GM18505 (cell line): ENCODE measurements around the gene CYP20A1.
A peak's percentile ranks its signal among the peaks of the same experiment; 100 is the strongest.
"Not testable (repeated sequence)": the region's sequence is repeated elsewhere in the genome, so short reads cannot be mapped to it uniquely, and the experiment has no call there.

Source experiments
- ATAC-seq: cut with Tn5 transposase; IDR thresholded peaks from one replicate; pipeline ENCODE4 v1.9.1; 2021; ENCODE audit not compliant: unreplicated experiment
- POLR2A ChIP-seq: IDR thresholded peaks from 4 replicates; pipeline ENCODE4 v1.6.1; 2011; ENCODE audit warnings: borderline replicate concordance; ENCODE audit not compliant: insufficient read depth, insufficient read length; ENCODE audit errors: extremely low read depth

The CYP20A1 gene

GRCh38 chr2:203327582-203327900, 88.7 kb downstream of the CYP20A1 start:
- ATAC-seq, result no peak
- no peak for TF ChIP-seq POLR2A

- TF ChIP-seq POLR2A, result no peak
Measured at GRCh38 chr2:203327901-203328759, 89.3 kb downstream of the CYP20A1 start, which contains the start of gene ABI2. Gene ABI2, plus strand, starts transcription at chr2:203328394. Its CDS starts 121 bp downstream, at chr2:203328515.

DNA sequence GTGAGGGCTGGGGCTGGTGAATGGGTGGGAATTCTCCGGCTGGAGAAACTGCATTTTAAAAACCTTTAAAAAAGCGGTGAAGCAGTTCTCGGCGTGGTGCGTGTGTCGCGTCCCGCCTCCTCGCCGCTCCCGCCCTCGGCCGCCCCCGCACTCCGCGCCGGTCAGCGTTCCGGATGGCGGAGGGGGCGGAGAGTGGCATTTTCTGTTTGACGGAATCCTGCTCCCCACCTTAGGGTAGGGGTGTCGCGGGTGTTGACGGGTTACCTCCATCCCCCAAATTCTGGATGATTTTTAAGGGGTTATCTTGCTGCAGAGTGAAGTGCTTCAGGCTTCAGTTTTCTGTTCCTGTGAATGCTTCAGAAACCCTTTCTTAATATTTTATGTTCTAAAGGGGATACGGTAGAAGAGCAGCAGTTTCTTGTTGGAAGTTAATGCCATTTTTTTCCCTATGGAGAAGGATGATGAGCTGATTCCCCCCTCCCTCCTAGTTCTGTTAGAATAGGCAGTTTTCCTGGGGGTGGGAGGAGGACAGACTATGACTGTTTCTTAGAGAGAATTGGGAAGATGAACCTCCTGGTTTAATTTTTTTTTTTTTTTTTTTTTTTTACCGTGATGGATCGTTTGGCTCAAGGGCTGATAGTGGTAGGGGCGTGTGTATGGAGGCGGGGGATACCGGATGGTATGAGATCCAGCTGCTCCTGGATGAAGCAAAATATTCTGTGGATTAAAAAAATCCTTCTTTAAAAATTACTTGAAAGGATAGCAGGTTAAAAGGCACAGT, 90.1 kb downstream of the CYP20A1 start:
- no peak for TF ChIP-seq POLR2A

More at GRCh38 chr2:203327901-203328759, 89.3 kb downstream of the CYP20A1 start, which contains the start of gene ABI2:
- ATAC-seq, result peak; percentile 64

GRCh38 chr2:203330434-203330833, 91.6 kb downstream of the CYP20A1 start:
- ATAC-seq, result no peak
- TF ChIP-seq POLR2A, result no peak

More for the DNA sequence above, 90.1 kb downstream of the CYP20A1 start:
- peak; percentile 52 for ATAC-seq

DNA sequence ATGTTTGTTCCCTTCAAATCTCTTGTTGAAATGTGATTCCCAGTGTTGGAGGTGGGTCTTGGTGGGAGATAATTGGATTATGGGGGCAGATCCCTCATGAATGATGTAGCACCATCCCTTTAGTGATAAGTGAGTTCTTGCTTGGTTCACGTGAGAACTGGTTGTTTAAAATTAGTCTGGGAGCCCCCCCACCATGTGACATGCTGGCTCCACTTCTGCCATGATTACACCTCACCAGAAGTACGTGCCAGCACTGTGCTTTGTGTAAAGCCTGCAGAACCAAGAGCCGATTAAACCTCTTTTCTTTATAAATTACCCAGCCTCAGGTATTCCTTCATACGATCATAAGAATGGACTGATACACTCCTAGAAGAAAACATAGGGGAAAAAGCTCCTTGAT, 99.5 kb downstream of the CYP20A1 start:
- TF ChIP-seq POLR2A, result no peak
- no peak for ATAC-seq

GRCh38 chr2:203340791-203341487, 102.1 kb downstream of the CYP20A1 start:
- no peak for TF ChIP-seq POLR2A
- no peak for ATAC-seq

DNA sequence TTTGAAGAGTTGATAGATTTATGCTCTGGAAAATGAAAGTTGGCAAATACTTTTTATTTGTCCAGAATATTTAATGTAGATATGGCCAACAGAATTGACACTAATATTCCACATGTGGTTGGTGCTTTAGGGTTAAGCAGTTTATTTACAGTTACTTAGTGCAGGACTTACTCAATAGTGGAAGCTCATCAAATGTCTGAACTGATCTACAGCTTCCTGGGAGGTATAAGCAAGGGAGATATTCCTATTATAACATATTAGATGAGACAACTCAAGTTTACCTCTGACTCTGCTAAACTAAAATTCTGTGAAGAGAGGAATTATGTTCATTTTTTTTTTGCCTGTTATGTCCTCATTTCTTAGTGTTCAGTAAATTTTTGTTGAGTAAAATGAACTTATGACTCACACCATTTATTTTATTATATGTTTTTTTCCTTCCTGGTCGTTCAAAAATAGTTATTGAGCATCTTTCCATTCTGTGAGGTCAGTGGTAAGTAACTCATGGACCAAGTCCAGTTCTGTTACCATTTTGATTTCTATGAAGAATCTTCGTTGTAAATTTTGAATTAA, 103.0 kb downstream of the CYP20A1 start:
- TF ChIP-seq POLR2A, result no peak
- ATAC-seq, result no peak

- ATAC-seq, result not testable (repeated sequence)
Measured at GRCh38 chr2:203342374-203342773, 103.6 kb downstream of the CYP20A1 start.

DNA sequence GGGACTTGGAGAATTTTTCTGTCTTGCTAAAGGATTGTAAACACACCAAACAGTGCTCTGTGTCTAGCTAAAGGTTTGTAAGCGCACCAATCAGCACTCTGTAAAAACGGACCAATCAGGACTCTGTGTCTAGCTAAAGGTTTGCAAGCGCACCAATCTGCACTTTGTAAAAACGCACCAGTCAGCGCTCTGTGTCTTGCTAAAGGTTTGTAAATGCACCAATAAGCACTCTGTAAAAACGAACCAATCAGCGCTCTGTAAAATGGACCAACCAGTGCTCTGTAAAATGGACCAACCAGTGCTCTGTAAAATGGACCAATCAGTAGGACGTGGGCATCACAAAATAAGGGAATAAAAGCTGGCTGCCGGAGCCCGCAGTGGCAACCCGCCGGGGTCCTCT, 105.8 kb downstream of the CYP20A1 start:
- TF ChIP-seq POLR2A, result no peak
- ATAC-seq, result no peak

- no peak for ATAC-seq
- no peak for TF ChIP-seq POLR2A
Measured at GRCh38 chr2:203346612-203347011, 107.8 kb downstream of the CYP20A1 start.

DNA sequence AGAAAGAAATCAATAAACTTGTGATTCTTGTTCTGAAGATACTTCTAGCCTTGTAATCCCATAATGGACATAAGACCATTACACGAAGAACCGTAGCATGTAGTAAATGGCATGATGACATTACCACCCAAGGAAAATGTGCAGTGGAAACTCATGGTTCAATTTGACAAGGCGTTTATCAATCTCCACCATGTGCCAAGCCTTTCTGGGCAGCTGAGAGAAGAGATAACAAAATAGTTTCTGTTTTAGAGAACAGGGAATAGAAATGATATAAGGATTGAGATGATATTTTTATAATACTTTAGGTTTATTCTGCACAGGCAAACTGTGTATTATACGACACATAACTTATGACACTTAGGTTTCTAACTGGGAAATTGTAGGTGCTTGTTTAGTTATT, 108.6 kb downstream of the CYP20A1 start:
- TF ChIP-seq POLR2A, result no peak
- ATAC-seq, result no peak

GRCh38 chr2:203352604-203353255, 113.9 kb downstream of the CYP20A1 start:
- TF ChIP-seq POLR2A, result no peak
- ATAC-seq, result no peak

DNA sequence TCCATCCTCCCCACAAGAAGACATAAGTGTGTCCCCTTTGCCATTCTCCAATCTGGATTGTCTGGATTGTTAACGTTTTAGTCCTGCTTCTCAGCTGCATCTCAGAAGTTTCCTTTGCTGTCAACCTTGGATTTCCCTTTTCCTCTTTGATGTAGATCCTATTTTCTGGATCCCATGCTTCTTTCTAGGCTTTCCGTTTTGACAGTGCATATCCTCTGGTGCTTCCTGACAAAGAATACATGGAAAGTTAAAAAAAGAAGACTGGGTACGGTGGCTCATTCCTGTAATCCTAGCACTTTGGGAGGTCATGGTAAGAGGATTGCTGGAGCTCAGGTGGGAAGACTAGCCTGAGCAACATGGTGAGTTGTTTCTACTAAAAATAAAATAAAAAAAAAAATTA, 116.1 kb downstream of the CYP20A1 start:
- no peak for ATAC-seq
- TF ChIP-seq POLR2A, result no peak
